ENCODE results near the gene SYNM.

GRCh38 chr15:99141943-99142342 lies 37.1 kb downstream of the SYNM start:
- no peak for TF ChIP-seq CTCF (IDR thresholded peaks at IDR 0.05; ENCODE audit: low read depth, low read length)
- TF ChIP-seq EZH2phosphoT487 (IDR thresholded peaks at IDR 0.05; ENCODE audit: low read depth) = no peak
